ENCODE data around the gene CERK.

CERK gene

GRCh38 chr22:46764779-46765485 is 26.9 kb upstream of the CERK start:
- DNase-seq, result no peak

GRCh38 chr22:46764140-46764680 is 26.2 kb upstream of the CERK start:
- no peak for DNase-seq

- no peak for DNase-seq
Measured at GRCh38 chr22:46763051-46763705, 25.1 kb upstream of the CERK start.

- peak; percentile 90 for DNase-seq
Measured at GRCh38 chr22:46762238-46763050, 24.4 kb upstream of the CERK start, which contains the start of gene TBC1D22A. Gene TBC1D22A, plus strand, starts transcription at chr22:46762650. Its CDS starts 137 bp downstream, at chr22:46762787.

GRCh38 chr22:46761539-46762237 is 23.6 kb upstream of the CERK start:
- no peak for DNase-seq

- DNase-seq, result no peak
Measured at GRCh38 chr22:46761017-46761416, 23.0 kb upstream of the CERK start.

GRCh38 chr22:46758867-46759290 is 20.8 kb upstream of the CERK start:
- peak; percentile 16 for DNase-seq

- no peak for DNase-seq
Measured at GRCh38 chr22:46758121-46758520, 20.1 kb upstream of the CERK start.

GRCh38 chr22:46757104-46757503 is 19.1 kb upstream of the CERK start:
- DNase-seq, result no peak

GRCh38 chr22:46756097-46756496 is 18.0 kb upstream of the CERK start:
- DNase-seq, result no peak

GRCh38 chr22:46755525-46755924 is 17.5 kb upstream of the CERK start:
- no peak for DNase-seq

- DNase-seq, result no peak
Measured at GRCh38 chr22:46754826-46755225, 16.8 kb upstream of the CERK start.

GRCh38 chr22:46754110-46754799 is 16.2 kb upstream of the CERK start:
- DNase-seq, result no peak

- DNase-seq, result no peak
Measured at GRCh38 chr22:46753761-46754109, 15.7 kb upstream of the CERK start.

GRCh38 chr22:46753360-46753759 is 15.3 kb upstream of the CERK start:
- DNase-seq, result no peak

- no peak for DNase-seq
Measured at GRCh38 chr22:46752988-46753310, 14.9 kb upstream of the CERK start.

- no peak for DNase-seq
Measured at GRCh38 chr22:46752286-46752987, 14.4 kb upstream of the CERK start.

GRCh38 chr22:46750863-46751443 is 12.9 kb upstream of the CERK start:
- no peak for DNase-seq

GRCh38 chr22:46750530-46750800 is 12.4 kb upstream of the CERK start:
- DNase-seq, result no peak

- DNase-seq, result no peak
Measured at GRCh38 chr22:46749682-46750529, 11.9 kb upstream of the CERK start.

Data from NCI-H1694 treated with DMSO at 0.1 percent for 48 hours (cell line).